ENCODE measurements around the gene PSMD6. TPM values are rescaled to one million over a fixed set of nuclear protein-coding genes. Genes with fewer than 3 reads are reported as not detected.

PSMD6 gene
- total RNA-seq, 1 donor from 2014 or later, result 87.0 TPM

DNA sequence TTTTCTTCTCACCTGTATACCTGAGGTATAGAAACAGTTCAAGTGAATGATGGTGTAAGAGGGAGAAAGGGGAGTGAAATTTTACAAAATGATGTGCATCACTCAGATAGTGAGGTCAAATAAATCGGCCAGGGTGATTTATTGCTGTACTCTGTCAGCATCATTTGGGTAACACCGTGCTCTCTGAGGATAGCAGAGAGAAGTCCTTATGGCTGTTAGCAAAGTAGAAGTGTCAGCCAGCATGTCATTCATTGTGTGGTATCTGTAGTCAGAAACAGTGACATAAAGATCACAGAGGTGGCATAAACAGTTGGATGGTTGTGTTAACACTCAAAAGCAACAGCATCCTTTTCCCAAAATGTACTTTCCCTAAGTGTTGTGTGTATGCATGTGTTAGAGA, 53.4 kb downstream of the PSMD6 start:
- H3K4me3 Mint-ChIP-seq (ENCODE audit: unreplicated experiment), result no peak overlapping the region
- no peaks in the 10 kb centered on the region for H3K36me3 Mint-ChIP-seq (ENCODE audit: low read depth, unreplicated experiment)
- TF ChIP-seq, protein P1, sequence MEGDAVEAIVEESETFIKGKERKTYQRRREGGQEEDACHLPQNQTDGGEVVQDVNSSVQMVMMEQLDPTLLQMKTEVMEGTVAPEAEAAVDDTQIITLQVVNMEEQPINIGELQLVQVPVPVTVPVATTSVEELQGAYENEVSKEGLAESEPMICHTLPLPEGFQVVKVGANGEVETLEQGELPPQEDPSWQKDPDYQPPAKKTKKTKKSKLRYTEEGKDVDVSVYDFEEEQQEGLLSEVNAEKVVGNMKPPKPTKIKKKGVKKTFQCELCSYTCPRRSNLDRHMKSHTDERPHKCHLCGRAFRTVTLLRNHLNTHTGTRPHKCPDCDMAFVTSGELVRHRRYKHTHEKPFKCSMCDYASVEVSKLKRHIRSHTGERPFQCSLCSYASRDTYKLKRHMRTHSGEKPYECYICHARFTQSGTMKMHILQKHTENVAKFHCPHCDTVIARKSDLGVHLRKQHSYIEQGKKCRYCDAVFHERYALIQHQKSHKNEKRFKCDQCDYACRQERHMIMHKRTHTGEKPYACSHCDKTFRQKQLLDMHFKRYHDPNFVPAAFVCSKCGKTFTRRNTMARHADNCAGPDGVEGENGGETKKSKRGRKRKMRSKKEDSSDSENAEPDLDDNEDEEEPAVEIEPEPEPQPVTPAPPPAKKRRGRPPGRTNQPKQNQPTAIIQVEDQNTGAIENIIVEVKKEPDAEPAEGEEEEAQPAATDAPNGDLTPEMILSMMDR (IDR thresholded peaks at IDR 0.05; ENCODE audit: unreplicated experiment), result no peak
- H3K27me3 Mint-ChIP-seq (ENCODE audit: unreplicated experiment), result peaks cover 2% of the 10 kb centered on the region
- no peaks in the 10 kb centered on the region for H3K9me3 Mint-ChIP-seq (ENCODE audit: unreplicated experiment)
- no peak overlapping the region for H3K27ac Mint-ChIP-seq (ENCODE audit: unreplicated experiment)
- no peak for DNase-seq (ENCODE audit: low spot score)
- H3K4me1 Mint-ChIP-seq (ENCODE audit: unreplicated experiment), result peaks cover 28% of the 10 kb centered on the region

- TF ChIP-seq, protein P1 (IDR thresholded peaks at IDR 0.05; ENCODE audit: unreplicated experiment), result no peak
- DNase-seq (ENCODE audit: low spot score), result no peak
- Mint-ChIP-seq H3K36me3 (ENCODE audit: low read depth, unreplicated experiment) (no peaks in the 10 kb centered on the region), H3K27me3 (ENCODE audit: unreplicated experiment) (peaks cover 2% of the 10 kb centered on the region), H3K27ac (ENCODE audit: unreplicated experiment) (no peak overlapping the region), H3K4me1 (ENCODE audit: unreplicated experiment) (peaks cover 28% of the 10 kb centered on the region), H3K9me3 (ENCODE audit: unreplicated experiment) (no peaks in the 10 kb centered on the region), H3K4me3 (ENCODE audit: unreplicated experiment) (no peak overlapping the region)
Measured at GRCh38 chr3:63968612-63969350, 54.5 kb downstream of the PSMD6 start.

- TF ChIP-seq, protein P1 (IDR thresholded peaks at IDR 0.05; ENCODE audit: unreplicated experiment), result no peak
- H3K36me3 Mint-ChIP-seq (ENCODE audit: low read depth, unreplicated experiment), result no peaks in the 10 kb centered on the region
- peaks cover 2% of the 10 kb centered on the region for H3K27me3 Mint-ChIP-seq (ENCODE audit: unreplicated experiment)
- no peak for DNase-seq (ENCODE audit: low spot score)
- no peak overlapping the region for H3K27ac Mint-ChIP-seq (ENCODE audit: unreplicated experiment)
- no peaks in the 10 kb centered on the region for H3K9me3 Mint-ChIP-seq (ENCODE audit: unreplicated experiment)
- no peak overlapping the region for H3K4me3 Mint-ChIP-seq (ENCODE audit: unreplicated experiment)
- peaks cover 28% of the 10 kb centered on the region for H3K4me1 Mint-ChIP-seq (ENCODE audit: unreplicated experiment)
Measured at GRCh38 chr3:63967675-63968611, 55.4 kb downstream of the PSMD6 start.

- H3K9me3 Mint-ChIP-seq (ENCODE audit: unreplicated experiment), result no peaks in the 10 kb centered on the region
- peaks cover 2% of the 10 kb centered on the region for H3K27me3 Mint-ChIP-seq (ENCODE audit: unreplicated experiment)
- TF ChIP-seq, protein P1 (IDR thresholded peaks at IDR 0.05; ENCODE audit: unreplicated experiment), result no peak
- peak overlapping the region; percentile 49 for H3K27ac Mint-ChIP-seq (ENCODE audit: unreplicated experiment)
- no peak for DNase-seq (ENCODE audit: low spot score)
- peaks cover 28% of the 10 kb centered on the region for H3K4me1 Mint-ChIP-seq (ENCODE audit: unreplicated experiment)
- H3K4me3 Mint-ChIP-seq (ENCODE audit: unreplicated experiment), result no peak overlapping the region
- no peaks in the 10 kb centered on the region for H3K36me3 Mint-ChIP-seq (ENCODE audit: low read depth, unreplicated experiment)
Measured at GRCh38 chr3:63966871-63967270, 56.4 kb downstream of the PSMD6 start.

All from endothelial cell (in vitro differentiated cells).